GM12801 (cell line): ENCODE data around the gene SIAH1.

ENCODE experiments used
- CTCF ChIP-seq: IDR thresholded peaks from one replicate; pipeline ENCODE4 v1.5.1; 2011; ENCODE audit warnings: control low read depth; ENCODE audit not compliant: insufficient read length; ENCODE audit errors: extremely low read depth

SIAH1 gene

GRCh38 chr16:48426244-48427141, 41.3 kb upstream of the SIAH1 start:
- TF ChIP-seq CTCF, result no peak

DNA sequence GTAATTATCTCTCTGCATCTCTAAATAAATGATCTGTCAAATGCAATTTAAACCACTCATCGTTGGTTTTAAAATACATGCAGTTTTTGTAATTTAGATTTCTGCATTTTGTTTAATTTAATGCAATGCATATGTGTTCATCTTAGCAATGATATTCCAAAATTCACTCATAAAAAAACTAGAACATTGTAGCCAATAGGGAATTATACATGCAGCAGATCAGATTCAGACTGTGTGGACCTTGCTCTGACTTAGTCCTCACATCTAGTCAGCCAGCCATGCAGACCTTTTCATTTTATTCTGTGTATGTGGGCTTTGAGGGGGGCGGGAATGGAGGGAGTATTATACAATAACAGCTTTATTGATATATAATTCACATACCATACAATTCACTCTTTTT, 37.3 kb upstream of the SIAH1 start:
- TF ChIP-seq CTCF, result no peak

- TF ChIP-seq CTCF, result no peak
Observed at GRCh38 chr16:48421741-48422140, 36.5 kb upstream of the SIAH1 start.

- no peak for TF ChIP-seq CTCF
Observed at GRCh38 chr16:48420437-48420836, 35.2 kb upstream of the SIAH1 start.

DNA sequence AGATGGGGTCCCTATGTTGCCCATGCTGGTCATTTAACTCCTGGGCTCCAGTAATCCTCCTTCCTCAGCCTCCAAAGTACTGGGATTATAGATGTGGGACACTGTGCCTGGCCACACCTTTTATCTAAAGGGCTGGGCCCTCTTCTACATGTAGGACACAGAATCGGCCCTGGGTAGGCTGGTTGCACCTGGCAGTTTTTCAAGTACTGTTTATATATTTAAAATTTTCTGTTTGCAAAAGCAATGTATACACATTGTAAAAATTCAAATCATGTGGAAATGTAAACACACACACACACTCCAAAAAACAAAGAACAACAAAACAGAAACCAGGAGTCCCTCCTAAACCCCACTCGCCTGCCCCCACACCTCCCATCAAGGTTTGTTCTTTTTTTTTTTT, 28.1 kb upstream of the SIAH1 start:
- no peak for TF ChIP-seq CTCF

GRCh38 chr16:48409839-48410632, 24.8 kb upstream of the SIAH1 start:
- no peak for TF ChIP-seq CTCF

GRCh38 chr16:48408688-48409087, 23.5 kb upstream of the SIAH1 start:
- no peak for TF ChIP-seq CTCF
